Ureter (tissue), 1 donor: ENCODE measurements around the gene LLGL1. TPM values are rescaled to one million over a fixed set of nuclear protein-coding genes. Genes with fewer than 3 reads are reported as not detected.
A peak's percentile ranks its signal among the peaks of the same experiment; 100 is the strongest.
"Not testable (repeated sequence)": the region's sequence is repeated elsewhere in the genome, so short reads cannot be mapped to it uniquely, and the experiment has no call there.

ENCODE experiments used
- DNase-seq: peaks from one replicate; pipeline ENCODE4 v3.0.0-alpha.2; 2020; ENCODE audit warnings: low spot score
- total RNA-seq: library from RNA; stranded (reverse); gene quantifications from one replicate; pipeline ENCODE4 v1.2.4, GENCODE V29; 2023
- donor health status: DM: yes; HTN: yes; CAD: no.

Gene LLGL1
- total RNA-seq, 1 donor from 2014 or later: 18.5 TPM

GRCh38 chr17:18194394-18194793 lies 31.0 kb upstream of the LLGL1 start:
- no peak for DNase-seq

- DNase-seq: no peak
These were observed 30.6 kb upstream of the LLGL1 start for GRCh38 chr17:18194804-18195203.

GRCh38 chr17:18195246-18195645 lies 30.2 kb upstream of the LLGL1 start:
- DNase-seq: no peak

- no peak for DNase-seq
These were observed 27.8 kb upstream of the LLGL1 start for GRCh38 chr17:18197535-18198194.

- DNase-seq: no peak
These were observed 26.9 kb upstream of the LLGL1 start for GRCh38 chr17:18198530-18198929.

- no peak for DNase-seq
These were observed 24.3 kb upstream of the LLGL1 start for GRCh38 chr17:18201108-18201507.

- no peak for DNase-seq
These were observed 22.1 kb upstream of the LLGL1 start for GRCh38 chr17:18203308-18203707.

- DNase-seq: no peak
These were observed 19.6 kb upstream of the LLGL1 start for GRCh38 chr17:18205861-18206260.

GRCh38 chr17:18206962-18207361 lies 18.5 kb upstream of the LLGL1 start:
- DNase-seq: no peak

- DNase-seq: no peak
These were observed 17.3 kb upstream of the LLGL1 start for GRCh38 chr17:18208092-18208491.

- no peak for DNase-seq
These were observed 11.7 kb upstream of the LLGL1 start for GRCh38 chr17:18213666-18214270.

GRCh38 chr17:18216906-18217305 lies 8.5 kb upstream of the LLGL1 start:
- not testable (repeated sequence) for DNase-seq

- peak; percentile 62 for DNase-seq
These were observed 7.9 kb upstream of the LLGL1 start for GRCh38 chr17:18217412-18218015.

GRCh38 chr17:18218756-18219415 lies 6.5 kb upstream of the LLGL1 start:
- no peak for DNase-seq

GRCh38 chr17:18224053-18224386 lies 1.4 kb upstream of the LLGL1 start:
- no peak for DNase-seq

- no peak for DNase-seq
These were observed 881 bp upstream of the LLGL1 start for GRCh38 chr17:18224387-18225120.

- DNase-seq: no peak
These were observed 328 bp downstream of the LLGL1 start for GRCh38 chr17:18225642-18226283.

GRCh38 chr17:18226284-18226945 lies 980 bp downstream of the LLGL1 start:
- no peak for DNase-seq

- DNase-seq: no peak
These were observed 2.2 kb downstream of the LLGL1 start for GRCh38 chr17:18227635-18228034.

GRCh38 chr17:18228176-18228682 lies 2.8 kb downstream of the LLGL1 start:
- no peak for DNase-seq

- DNase-seq: no peak
These were observed 3.8 kb downstream of the LLGL1 start for GRCh38 chr17:18229254-18229653.
